Stimulated activated CD8-positive, alpha-beta memory T cell treated with anti-CD3 and anti-CD28 coated beads, Interleukin-12 subunit alpha, Interleukin-12 subunit beta, amount 100 ng/mL, for 24 hours (primary cell): ENCODE measurements around the gene LTBP2.

ENCODE experiments used
- DNase-seq: peaks from one replicate; pipeline ENCODE4 v3.0.0-alpha.2; 2020; ENCODE audit errors: extremely low read depth

LTBP2 gene

DNA sequence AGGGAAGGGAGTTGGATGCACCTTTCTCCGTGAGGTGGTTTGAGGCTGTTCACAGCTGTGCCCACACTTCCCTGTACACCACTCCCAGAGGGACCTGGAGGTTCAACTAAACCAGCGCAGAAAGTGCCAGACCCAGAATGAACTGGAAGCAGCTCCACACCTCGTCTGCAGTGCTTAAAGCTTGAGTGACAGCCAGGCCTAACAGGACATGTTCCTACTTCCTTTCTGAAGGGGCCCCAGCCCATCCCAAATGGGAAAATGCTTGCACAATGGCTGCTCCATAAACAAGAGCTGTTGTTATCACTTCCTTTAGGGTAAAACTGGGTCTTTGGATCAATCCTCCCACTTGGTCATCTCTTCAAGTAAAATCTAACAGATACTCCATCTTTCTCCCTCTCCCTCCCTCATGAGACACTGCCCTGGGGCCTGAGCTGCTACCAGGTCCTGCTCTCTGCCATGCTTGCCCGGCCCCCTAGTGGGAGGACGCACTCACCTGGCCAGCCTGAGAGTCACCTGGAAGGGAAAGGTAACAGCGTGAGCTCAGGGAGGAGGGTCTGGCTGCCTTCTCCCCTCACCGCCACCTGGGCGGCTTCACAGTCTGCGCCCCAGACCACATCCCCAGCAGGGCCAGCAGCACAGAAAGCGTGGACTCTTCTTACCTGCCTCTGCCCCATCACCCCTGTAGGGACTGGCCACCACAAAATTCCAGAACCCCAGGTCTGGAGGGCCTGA, 85.0 kb downstream of the LTBP2 start:
- no peak for DNase-seq

DNA sequence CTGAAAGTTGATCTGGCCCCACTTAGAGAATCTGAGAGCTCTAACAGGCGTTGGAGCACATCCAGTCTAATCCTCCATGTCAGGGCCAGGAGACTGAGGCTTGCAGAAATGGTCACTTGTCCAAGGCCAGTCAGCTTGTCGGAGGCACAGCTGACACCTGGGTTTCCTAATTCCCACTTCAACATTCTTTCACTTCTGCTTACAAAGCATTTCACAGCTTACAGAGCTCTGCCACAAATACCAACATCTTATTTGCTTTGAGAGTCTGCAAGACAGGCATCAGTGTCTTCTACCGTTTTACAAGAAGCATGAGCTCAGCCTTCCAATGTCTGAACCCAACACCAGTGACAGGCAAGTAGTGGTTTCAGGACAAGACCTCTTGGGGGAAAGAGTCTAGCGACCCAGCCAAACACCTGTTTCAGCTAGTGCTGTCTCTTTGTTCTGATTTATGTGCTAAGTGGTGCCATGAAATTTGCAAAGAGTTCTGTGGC, 86.6 kb downstream of the LTBP2 start:
- no peak for DNase-seq

DNA sequence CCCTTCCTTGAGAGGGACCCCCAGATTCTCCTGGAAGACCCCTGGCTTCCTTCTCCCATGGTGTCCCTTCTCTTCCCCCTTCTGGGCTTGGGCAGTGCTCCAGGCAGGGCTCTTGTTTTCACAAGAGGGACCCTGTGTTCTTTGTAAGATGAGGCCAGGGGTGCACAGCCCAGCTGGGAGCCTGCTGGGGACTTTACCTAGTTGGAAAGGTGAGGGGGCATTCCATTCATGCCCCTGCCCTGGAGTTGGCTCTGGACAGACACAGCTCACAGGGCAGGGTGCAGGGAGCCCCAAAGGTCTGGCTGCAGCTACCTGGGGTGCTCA, 87.3 kb downstream of the LTBP2 start:
- no peak for DNase-seq

DNA sequence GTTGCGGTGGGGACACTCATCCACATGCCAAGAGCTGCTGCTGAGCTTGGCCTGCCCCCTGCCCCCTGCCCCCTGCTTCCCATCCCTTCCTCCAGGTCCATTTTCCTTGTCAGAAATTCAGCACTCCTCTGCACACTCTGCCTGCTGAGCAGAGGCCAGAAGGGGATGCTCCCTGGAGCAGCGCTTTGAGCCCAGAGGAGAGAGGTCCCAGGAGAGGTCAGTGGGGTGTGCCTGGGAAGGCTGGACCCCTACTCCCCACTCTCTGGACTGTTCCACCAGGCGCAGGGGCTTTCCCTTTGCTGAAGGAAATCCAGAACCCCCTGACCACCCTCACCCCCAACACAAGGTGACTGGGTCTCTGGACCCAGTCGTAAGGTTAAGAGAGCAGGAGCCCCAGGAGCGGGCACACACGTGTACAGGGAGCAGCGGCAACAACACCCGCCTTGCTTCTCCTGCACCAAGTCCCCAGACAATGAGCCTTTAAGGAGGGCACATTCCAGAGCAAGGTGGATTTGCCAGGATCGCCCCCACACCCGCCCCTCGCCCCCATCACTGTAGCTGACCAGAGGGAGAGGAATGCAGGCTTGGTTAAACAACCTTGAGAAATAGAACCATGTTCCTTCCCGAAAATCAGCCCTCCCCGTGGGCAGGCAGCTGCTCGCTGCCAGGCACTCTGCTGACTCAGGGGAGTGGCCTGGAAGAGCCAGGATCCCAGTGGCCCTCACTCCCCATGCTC, 87.8 kb downstream of the LTBP2 start:
- DNase-seq = no peak

DNA sequence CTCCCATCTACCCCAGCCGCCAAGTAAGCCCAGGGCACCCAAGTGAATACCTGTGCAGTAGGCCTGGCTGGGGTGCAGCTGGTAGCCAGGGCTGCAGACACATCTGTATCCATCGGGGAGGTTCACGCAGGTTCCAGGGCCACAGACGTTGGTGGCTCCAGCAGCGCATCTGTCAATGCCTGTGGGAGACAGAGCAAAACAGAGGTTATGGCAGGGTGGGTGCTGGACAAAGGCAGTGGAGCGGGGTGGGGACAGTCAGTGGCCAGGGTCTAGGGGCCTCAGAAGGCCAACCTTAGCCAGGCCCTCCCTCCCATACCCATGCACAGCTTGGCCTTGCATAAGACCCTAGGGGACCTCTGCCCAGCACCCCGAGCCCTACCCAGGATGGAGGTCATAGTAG, 89.3 kb downstream of the LTBP2 start:
- DNase-seq = no peak

DNA sequence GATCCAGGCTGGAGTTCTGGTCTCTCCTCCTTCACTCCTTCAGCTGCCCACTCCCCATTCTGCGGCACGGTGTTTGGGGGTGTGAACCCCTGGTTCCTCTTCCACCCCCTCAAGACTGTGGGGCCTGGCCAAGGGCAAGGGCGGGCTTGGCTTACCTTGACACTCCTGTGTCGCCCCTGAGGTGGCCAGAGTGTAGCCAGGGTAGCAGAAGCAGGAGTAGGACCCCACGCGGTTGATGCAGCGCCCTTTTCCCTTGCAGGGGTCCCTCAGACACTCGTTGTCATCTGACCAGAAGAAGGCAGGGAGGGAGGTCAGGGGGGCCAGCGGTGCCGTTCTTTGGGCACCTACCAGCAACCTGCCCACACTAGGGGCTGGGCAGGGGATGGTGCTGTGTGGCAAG, 90.3 kb downstream of the LTBP2 start:
- DNase-seq = no peak

DNA sequence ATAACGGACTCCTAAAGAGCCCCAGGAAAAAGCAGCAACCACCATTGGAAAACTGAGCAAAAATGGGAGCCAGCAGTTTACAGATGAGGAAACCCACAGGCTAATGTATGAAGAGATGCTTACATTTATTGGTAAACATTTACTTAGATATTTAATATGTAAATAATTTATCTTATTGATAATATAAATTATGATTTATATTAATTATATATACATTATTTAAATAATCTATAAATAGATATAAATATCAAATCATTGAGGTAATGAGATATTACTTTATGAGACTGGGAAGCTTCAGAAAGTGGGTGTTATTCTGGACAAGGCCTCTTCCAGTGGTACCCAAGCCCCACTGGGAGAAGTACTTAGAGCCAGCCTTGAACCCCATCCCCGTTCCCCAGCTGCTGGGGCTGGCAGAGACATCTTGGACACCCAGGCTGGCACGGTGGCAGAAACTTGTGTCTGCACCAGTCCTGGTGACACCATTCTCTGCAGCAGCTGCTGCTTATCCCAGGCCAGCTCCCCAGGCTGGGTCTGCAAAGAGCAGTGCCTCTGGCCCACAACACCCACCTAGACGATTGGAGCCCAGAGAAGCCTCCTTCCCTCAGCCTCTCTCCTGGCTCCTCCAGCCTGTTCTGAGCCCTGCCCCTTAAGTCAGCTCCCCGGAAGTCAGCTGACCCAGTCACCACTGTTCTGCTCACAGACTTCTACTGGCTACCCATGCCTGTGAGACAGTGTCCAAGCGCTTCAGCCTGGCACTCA, 92.5 kb downstream of the LTBP2 start:
- no peak for DNase-seq

DNA sequence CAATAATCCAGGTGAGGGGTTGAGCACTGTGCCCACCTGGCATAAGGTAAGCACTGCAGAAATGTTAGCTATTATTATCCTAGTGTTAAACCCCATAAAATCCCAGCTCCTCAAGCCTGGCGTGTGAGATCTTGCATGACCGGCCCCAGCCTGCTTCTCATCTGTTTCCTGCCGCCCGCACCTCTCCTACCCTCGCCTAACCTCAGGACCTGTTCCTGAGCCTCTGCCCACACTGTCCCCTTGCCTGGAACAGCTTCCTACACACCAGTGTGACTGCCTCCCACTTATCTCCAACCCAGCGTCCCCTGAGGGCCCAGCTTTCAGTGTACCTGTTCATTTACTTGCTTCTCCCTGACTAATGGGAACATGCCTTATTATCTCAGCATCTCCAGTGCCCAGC, 93.8 kb downstream of the LTBP2 start:
- no peak for DNase-seq

DNA sequence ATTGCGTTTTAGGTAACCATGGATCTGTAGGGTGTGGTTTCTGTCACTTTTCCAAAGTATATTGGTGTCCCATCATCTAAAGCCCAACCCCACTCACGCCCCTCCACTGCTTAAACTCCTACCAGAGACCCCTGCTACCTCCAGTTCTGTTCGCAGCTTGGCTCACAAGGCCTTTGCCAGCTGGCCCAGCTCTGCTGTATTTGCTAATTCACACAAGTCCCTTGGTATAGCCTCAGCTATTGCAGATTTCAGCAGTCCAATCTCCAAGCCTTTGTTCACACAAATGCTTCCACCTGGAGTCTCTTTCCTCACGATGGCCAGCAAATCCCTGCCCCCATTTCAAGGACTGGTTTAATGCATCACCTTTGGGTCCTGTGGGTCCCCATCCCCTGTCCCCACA, 94.3 kb downstream of the LTBP2 start:
- no peak for DNase-seq

DNA sequence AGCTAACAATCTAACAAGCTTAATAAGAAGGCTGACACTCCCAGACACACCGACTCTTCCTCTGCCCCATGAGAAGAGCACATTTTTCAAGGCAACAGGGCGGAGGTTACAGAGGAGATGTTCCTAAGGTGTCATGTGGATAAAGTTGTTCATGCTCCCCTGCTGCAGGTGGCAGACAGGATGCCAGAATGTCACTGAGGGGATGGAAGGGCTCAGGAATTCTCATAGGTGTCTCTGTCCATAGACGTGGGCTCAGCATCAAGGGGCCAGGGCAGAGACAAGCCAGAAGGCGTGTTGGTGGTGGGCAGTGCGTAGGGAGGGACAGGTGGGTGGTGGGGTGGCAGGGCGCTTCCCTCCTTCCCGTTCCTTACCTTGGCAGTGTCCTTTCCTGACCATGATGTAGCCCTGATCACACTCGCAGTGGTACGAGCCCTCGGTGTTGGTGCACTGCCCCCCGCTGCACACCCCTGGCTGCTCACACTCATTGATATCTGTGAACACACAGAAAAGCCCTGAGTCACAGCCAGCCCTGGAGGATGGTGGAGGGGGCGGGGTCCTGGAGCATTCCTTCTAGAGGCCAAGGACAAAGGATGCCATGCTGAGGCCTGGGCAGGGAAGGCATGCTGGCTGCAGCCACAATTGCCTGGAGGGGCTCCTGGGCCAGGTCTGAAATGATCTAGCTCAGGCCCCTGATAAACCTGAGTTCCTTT, 95.4 kb downstream of the LTBP2 start:
- DNase-seq = no peak

DNA sequence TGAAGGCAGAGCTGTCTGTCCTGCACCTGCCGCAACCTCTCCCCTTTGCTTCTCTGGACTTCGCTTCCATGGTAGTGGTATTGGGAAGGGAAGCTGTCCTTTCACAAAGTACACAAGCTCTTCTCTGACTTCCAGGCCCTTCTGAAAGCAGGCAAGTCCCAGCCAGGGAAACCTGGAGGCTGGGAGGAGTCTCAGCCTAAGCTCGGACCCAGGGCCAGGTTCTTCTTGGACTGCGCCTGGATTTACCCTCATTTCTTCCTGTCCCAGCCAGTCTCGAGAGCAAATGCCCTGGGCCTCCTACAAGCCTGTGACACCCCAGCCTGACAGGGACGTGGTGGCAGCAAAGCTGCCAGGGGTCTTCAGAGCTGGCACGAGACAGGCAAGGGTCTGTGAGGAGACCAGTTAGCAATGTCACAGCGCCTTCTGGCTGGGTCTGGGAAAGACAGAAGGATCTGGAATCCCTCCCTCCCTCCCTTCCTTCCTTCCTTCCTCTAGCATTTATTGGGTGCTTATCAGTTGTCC, 96.1 kb downstream of the LTBP2 start:
- no peak for DNase-seq

DNA sequence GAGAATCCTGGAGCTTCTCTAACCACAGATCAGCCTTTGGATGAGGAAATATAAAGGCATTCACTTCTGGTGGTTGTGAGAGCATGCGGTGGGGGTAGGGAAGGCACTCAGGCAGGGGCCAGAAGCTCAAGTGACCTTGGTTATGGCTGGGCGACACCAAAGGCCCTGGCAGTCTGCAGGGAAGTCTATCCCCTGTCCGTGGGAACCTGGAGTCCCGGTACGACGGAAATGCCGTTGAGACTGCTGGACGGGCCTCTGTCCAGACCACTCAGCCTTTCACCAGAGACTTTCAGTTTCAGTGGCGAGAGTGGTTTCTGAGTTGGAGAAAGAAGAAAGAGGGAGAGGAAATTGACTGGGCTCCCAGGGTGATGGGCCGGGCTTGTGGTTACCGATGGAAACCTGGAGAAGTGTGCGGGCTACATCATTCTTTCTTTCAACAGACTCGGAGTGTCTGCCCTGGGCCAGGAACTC, 97.5 kb downstream of the LTBP2 start:
- DNase-seq = no peak

DNA sequence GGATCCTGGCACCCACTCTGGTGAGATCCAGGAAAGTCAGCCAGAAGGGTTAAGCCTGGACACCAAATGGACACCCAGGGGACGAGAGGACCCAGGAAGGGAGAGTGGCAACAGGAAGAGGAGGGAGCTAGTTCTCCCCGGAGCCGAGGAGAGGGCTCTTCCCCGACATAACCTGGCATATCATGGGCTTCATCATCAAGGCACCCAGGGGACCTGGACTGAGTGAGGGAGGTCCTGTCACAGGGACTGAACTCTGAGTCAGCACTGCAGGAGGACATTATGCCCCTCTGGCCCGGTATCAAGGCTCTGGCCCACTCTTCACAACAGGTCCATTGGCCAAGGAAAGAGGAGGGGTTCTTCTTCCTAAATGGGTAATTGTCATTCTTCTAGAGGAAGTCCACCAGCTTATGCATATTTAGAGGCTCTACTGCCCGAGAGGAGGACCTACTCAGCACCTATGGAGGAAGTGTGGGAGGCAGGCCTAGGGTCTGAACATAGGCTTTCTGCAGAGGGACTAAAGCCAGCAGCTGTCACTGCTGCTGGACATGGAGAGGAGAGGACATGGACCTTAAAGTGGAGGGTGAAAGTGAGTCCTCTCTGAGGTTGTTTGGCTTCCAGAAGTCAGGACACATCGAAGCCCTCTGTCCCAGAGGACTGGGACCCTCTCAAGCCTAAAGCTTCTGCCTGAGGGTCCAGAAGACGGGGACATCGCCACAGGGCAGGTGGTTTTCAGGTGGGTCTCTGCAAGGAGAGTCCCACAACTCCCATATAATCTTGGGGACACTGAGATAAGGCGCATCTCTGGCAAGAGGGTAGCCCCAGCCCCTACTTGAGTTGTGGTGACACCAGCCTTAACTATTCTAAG, 99.8 kb downstream of the LTBP2 start:
- no peak for DNase-seq

DNA sequence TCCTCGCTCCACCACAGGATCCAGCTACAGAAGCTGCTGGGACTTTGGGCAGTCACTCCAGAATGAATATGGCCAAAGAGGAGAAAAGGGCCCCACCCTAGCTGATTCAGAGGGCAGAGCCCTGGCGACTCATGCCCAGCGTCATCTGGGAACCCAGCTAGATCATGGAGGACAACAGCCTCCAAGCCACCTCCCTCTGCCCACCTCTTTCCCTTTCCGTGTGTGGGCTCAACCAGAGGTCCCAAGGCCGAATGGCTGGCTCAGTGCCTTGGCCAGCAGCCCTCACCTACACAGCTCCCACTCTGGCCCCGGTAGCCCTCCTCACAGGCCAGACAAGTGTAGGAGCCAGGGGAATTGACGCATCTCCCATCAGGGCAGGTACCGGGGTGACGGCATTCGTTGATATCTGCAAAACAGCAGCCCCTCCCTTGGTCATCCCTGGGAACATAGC, 101.1 kb downstream of the LTBP2 start:
- DNase-seq = no peak

DNA sequence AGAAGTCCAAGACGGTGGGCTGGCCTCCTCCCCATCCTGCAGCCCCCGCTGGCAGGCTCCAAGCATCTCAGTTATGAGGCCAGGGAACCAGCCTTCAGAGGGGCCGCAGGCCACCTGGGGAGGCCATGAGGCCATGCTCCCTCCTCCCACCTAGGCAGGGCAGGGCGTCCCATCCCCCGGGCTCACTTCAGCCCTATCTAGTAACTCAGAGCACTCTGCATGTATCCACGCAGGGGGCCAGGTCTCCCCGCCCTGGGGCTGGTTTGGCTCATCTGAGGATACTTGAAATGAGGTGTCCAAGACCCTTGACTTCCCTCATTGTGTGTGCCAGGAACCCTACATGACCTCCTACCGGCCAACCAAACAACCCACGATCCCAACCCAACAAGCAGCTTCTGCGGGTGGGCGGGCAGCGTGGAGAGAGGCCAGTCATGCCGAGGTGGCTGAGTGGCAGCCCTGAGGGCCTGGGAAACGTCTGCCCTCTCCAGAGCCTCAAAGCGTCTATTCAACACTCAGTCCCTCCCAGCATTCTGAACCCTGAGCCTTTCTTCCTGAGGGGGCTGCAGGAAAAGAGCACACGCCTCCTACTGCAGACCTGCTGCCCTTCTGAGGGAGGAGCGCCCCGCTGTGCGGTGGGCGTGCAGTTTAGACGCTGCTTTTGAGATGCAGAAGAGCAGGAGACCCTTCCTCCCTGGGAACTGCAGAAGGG, 101.7 kb downstream of the LTBP2 start:
- DNase-seq = no peak

DNA sequence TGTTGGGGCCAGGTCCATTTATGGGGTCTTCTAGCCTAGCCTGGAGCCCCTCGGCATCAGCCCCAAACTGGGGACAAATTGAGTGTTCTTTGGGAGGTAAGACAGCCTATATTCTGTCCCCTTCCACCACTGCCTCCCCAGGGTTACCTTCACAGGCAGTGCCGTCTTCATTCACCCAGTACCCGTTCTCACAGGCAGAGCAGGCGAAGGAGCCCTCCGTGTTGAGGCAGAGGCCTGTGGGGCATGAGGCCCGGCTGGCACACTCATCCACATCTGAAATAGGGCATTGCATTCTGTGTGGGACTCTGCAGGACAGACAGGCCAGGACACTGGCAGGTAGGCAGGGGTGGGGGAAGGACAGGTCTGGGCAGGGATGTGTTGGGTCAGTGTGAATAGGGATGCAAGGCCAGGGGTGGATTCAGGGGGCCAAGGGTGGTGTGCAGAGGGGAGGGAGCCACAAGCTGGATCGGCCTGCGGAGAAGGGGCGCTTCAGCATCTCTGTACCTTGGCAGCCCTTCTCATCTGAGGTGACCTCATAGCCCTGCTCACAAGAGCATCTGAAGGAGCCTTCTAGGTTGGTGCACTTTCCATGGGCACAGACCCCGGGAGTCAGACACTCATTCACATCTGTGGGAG, 102.3 kb downstream of the LTBP2 start:
- no peak for DNase-seq

DNA sequence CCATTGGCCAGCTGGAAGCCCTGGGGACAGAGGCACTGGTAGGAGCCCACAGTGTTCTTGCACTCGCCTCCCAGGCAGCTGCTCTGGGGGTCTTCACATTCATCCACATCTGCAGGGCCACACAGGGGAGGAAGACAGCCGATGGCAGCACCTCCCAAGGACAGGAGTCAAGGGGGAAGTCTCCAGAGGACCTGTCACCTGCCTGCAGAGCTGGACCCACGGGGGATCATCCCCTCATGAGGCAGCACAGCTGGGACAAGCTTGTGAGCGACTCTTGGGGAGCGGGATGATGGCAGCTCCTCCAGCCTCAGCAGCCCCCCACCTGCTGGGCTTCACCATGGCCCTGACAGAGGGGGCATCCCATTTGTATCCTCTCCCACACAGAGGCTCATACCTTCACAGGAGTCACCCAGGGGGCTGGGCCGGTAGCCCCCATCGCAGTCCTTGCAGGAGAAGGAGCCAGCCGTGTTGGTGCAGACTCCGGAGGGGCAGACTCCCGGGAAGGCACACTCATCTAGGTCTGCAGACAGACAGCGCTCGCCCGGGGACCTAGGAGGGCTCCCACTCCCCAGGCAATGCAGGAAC, 103.1 kb downstream of the LTBP2 start:
- no peak for DNase-seq

DNA sequence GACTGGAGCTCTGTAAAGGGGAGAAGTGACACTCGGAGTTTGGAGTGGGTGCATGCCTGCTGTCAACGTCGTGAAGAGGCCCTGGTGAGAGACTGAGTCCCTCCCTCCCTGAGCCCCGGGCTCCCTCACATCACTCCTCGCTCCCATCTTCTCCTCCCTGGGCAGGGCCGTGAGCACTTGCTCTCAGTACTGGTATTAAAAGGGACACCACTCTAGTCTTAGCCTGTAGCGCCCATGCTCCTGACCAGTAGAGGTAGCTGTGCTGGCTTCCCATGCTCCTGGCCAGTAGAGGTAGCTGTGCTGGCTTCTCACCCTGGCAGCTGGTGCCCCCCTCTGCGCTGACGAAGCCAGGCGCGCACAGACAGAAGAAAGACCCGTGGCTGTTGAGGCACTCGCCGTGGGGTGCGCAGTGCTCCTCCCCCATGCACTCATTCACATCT, 103.7 kb downstream of the LTBP2 start:
- no peak for DNase-seq

DNA sequence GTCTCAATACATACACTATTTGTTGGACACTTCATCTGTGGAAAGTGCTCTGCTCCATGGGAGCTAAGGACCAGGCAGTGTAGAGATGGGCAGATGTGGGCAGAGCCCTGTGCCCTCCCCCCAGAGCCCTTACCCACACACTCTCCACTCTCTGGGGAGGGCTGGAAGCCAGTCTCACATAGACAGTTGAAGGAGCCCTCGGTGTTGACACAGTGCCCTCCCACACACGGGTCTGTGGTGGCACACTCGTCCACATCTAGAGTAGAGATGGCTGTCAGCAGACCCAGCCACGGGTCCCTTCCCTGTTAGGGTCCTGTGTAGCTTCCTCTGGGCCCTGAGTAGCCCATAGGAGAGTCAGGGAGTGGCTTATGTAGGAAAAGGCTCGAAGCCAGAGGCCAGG, 104.2 kb downstream of the LTBP2 start:
- DNase-seq = no peak
